Endothelial cell of umbilical vein (primary cell): Measurements from ENCODE around the gene GARIN5A. TPM values are rescaled to one million over a fixed set of nuclear protein-coding genes. Genes with fewer than 3 reads are reported as not detected.

Experiments
- BruUV-seq: library from RNA; stranded (reverse); fragments of 400-500 nt; replicated peaks from 2 replicates; lab custom pipeline; 2021; lab: Mats Ljungman, UMichigan
- CTCF ChIA-PET: fragments of 300-600, 350-600 bp; sonication (Branson Sonifier 250); formaldehyde crosslinking; loops from one replicate; lab custom pipeline; 2021; ENCODE audit warnings: antibody characterized with exemption, inconsistent platforms; lab: Charles Lee
- POLR2A ChIA-PET: fragments of 300-600, 350-600 bp; sonication (Branson Sonifier 250); formaldehyde crosslinking; loops from one replicate; lab custom pipeline; 2021; ENCODE audit warnings: antibody characterized with exemption, inconsistent platforms; lab: Charles Lee
- DNase-seq: peaks from one replicate; pipeline ENCODE4 v3.0.0-alpha.2; 2011; ENCODE audit warnings: low read depth, low spot score
- FAIRE-seq: peaks from 2 replicates; lab custom pipeline; 2011; peaks lifted over from hg19 to GRCh38; lab: Jason Lieb, UNC
- H2AFZ ChIP-seq: 2 replicates; pipeline ENCODE4 v1.6.0; 2012; ENCODE audit warnings: low read depth, low read length, control low read depth, inconsistent platforms
- H3K27ac ChIP-seq: 2 replicates; pipeline ENCODE4 v1.5.1; 2011; ENCODE audit warnings: low read depth, mild to moderate bottlenecking, control low read depth, low read length, moderate library complexity; ENCODE audit not compliant: insufficient read depth
- H3K27me3 ChIP-seq, 2 experiments: 2 replicates each; pipeline versions ENCODE4 v1.6.0 to v1.6.1; 2011; ENCODE audit warnings: low read length in 2 of 2, mixed read lengths in 1 of 2; ENCODE audit not compliant: control insufficient read depth in 2 of 2, insufficient read depth in 2 of 2
- H3K36me3 ChIP-seq, 2 experiments: 2 replicates in 1 of 2; 3 replicates in 1 of 2; pipeline ENCODE4 v1.5.1; 2011; ENCODE audit warnings: low read length in 2 of 2, mild to moderate bottlenecking in 1 of 2, moderate library complexity in 1 of 2; ENCODE audit not compliant: control insufficient read depth in 2 of 2, insufficient read depth in 2 of 2; ENCODE audit errors: extremely low read depth in 1 of 2
- H3K4me1 ChIP-seq: 3 replicates; pipeline ENCODE4 v1.5.1; 2011; ENCODE audit warnings: mild to moderate bottlenecking, low read length; ENCODE audit not compliant: control insufficient read depth, insufficient read depth; ENCODE audit errors: extremely low read depth
- H3K4me2 ChIP-seq: 2 replicates; pipeline ENCODE4 v1.6.1; 2011; ENCODE audit warnings: low read length, control low read depth, mixed read lengths; ENCODE audit not compliant: insufficient read depth
- H3K4me3 ChIP-seq, 3 experiments: fragments of 200-600 bp in 1 of 3; sonication (generic), shearing (Covaris generic) in 1 of 3; replicated peaks in 1 of 3; 2 replicates each; pipeline ENCODE4 v1.5.1; 2011 to 2016; ENCODE audit warnings: control low read depth in 3 of 3, low read length in 3 of 3, mild to moderate bottlenecking in 2 of 3, inconsistent platforms in 1 of 3, low read depth in 1 of 3, moderate library complexity in 1 of 3; ENCODE audit not compliant: insufficient read depth in 1 of 3
- H3K79me2 ChIP-seq: 2 replicates; pipeline ENCODE4 v1.6.0; 2012; ENCODE audit warnings: low read length, inconsistent platforms; ENCODE audit not compliant: control insufficient read depth, insufficient read depth
- H3K9ac ChIP-seq: replicated peaks from 2 replicates; pipeline ENCODE3; 2011; ENCODE audit warnings: low read length, control low read depth; ENCODE audit not compliant: insufficient read depth; ENCODE audit errors: extremely low read depth
- H3K9me1 ChIP-seq: replicated peaks from 3 replicates; pipeline ENCODE4 v1.6.0; 2011; ENCODE audit warnings: mild to moderate bottlenecking, low read length; ENCODE audit not compliant: control insufficient read depth, insufficient read depth; ENCODE audit errors: extremely low read depth
- H3K9me3 ChIP-seq: replicated peaks from 2 replicates; pipeline ENCODE4 v1.5.1; 2012; ENCODE audit warnings: low read length, inconsistent platforms; ENCODE audit not compliant: control insufficient read depth, insufficient read depth
- H4K20me1 ChIP-seq: replicated peaks from 2 replicates; pipeline ENCODE3; 2011; ENCODE audit warnings: mild to moderate bottlenecking, low read length; ENCODE audit not compliant: control insufficient read depth, insufficient read depth; ENCODE audit errors: extremely low read depth
- EZH2 ChIP-seq: IDR thresholded peaks from 2 replicates; pipeline ENCODE4 v1.6.1; 2012; ENCODE audit warnings: borderline replicate concordance, low read depth, mild to moderate bottlenecking, moderate library complexity, low read length, inconsistent platforms; ENCODE audit not compliant: severe bottlenecking
- FOS ChIP-seq: IDR thresholded peaks from 2 replicates; pipeline ENCODE4 v1.6.1; 2011; ENCODE audit warnings: mild to moderate bottlenecking, low read length, moderate library complexity, borderline replicate concordance; ENCODE audit not compliant: insufficient read depth
- GATA2 ChIP-seq: IDR thresholded peaks from 2 replicates; pipeline ENCODE4 v1.7.0; 2011; ENCODE audit warnings: low read depth, mild to moderate bottlenecking, moderate library complexity, mixed read lengths, low read length; ENCODE audit not compliant: insufficient read length, insufficient read depth
- JUN ChIP-seq: IDR thresholded peaks from 2 replicates; pipeline ENCODE4 v1.6.1; 2011; ENCODE audit warnings: borderline replicate concordance, low read depth; ENCODE audit not compliant: insufficient read length, insufficient read depth
- MYC ChIP-seq: IDR thresholded peaks from one replicate; pipeline ENCODE4 v1.6.1; 2011; ENCODE audit warnings: mild to moderate bottlenecking, low read depth, low read length
- POLR2A ChIP-seq: IDR thresholded peaks from 2 replicates; pipeline ENCODE4 v1.6.1; 2012; ENCODE audit warnings: low read depth, mild to moderate bottlenecking, control low read depth, low read length
- POLR2AphosphoS5 ChIP-seq: IDR thresholded peaks from 2 replicates; pipeline ENCODE4 v1.6.1; 2012; ENCODE audit warnings: low read depth, mild to moderate bottlenecking, control low read depth, low read length, moderate library complexity; ENCODE audit not compliant: insufficient read depth
- dilution Hi-C: fragments of 300-500 bp; cut with MboI; formaldehyde crosslinking; loops from one replicate; pipeline ENCODE4 v1.15.0; 2019; ENCODE audit warnings: low sequenced_read_pairs; ENCODE audit not compliant: extremely low pct_ligation_motif_present
- intact Hi-C: fragments of 100-400 bp; cut with micrococcal nuclease; formaldehyde crosslinking; loops from one replicate; pipeline ENCODE4 v1.10.0; 2022
- polyA plus RNA-seq, 4 experiments: library from polyadenylated mRNA; depleted of rRNA in 3 of 4; stranded (reverse) in 3 of 4; unstranded in 1 of 4; fragments of >200 nt; gene quantifications; 2 replicates each; pipeline versions ENCODE4 v1.2.1 to v1.2.3, GENCODE V29; 2011 to 2012; ENCODE audit warnings: missing spikeins in 1 of 4
- total RNA-seq: library from RNA; stranded (reverse); gene quantifications from 2 replicates; pipeline ENCODE4 v1.2.3, GENCODE V29; 2021
- TF ChIP-seq, protein P1 (sequence below): IDR thresholded peaks from 2 replicates; pipeline ENCODE4 v1.6.1; 2011; ENCODE audit not compliant: insufficient read depth, insufficient read length
- TF ChIP-seq, protein P2 (sequence below), 2 donors: IDR thresholded peaks; 1 replicate in 1 of 2; 2 replicates in 1 of 2; pipeline ENCODE4 v1.5.1; 2011; ENCODE audit warnings: low read length in 2 of 2, mild to moderate bottlenecking in 2 of 2, moderate library complexity in 2 of 2, control low read depth in 1 of 2, inconsistent platforms in 1 of 2, low read depth in 1 of 2; ENCODE audit not compliant: insufficient read depth in 1 of 2; ENCODE audit errors: extremely low read depth in 1 of 2

Gene GARIN5A
- total and polyA plus RNA-seq, 2 donors (not counting 3 experiments of a cell fraction or from before 2014, with no cell fraction given), result 0.44 to 0.76 TPM

DNA sequence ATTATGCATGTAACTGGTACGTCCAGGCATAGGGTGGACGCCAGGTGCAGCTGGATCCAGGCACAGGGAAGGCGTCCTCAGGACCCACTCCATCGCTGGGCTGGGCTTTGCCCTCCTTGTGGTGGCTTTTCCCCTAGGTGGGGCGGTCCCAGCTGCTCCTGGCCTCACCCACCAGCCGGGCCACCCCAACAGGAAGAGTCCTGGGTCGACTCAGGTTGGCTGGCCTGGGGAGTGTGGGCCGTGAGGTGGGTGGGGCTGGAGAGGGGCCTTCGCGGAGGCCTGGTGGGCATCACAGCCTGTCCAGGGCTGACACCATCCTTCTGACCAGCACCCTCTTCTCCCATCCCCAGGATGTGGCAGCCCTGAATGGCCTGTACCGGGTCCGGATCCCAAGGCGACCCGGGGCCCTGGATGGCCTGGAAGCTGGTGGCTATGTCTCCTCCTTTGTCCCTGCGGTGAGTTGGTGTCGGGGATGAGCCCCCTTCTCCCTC, 3.2 kb upstream of the GARIN5A start:
- Histone ChIP-seq H3K4me1 (peaks cover 7% of the 10 kb centered on the region), H3K27ac (no peak overlapping the region), H3K36me3 (peaks cover 0 to 32% of the 10 kb centered on the region in 2 experiments), H3K4me3 (no peak overlapping the region), H3K9me3 (no peaks in the 10 kb centered on the region), H3K9ac (no peak overlapping the region), H4K20me1 (no peaks in the 10 kb centered on the region), H3K4me2 (no peak overlapping the region), H3K27me3 (no peaks in the 10 kb centered on the region), H3K79me2 (peaks cover 7% of the 10 kb centered on the region), H2AFZ (no peak overlapping the region), H3K9me1 (no peaks in the 10 kb centered on the region)
- dilution Hi-C loops, result no loop called here
- BruUV-seq, result no TSS peak
- TF ChIP-seq, protein P1, sequence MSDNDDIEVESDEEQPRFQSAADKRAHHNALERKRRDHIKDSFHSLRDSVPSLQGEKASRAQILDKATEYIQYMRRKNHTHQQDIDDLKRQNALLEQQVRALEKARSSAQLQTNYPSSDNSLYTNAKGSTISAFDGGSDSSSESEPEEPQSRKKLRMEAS, result no peak
- TF ChIP-seq FOS (no peak), POLR2A (no peak), EZH2 (no peak), MYC (no peak), JUN (no peak), POLR2AphosphoS5 (no peak), GATA2 (no peak)
- TF ChIP-seq, protein P2, sequence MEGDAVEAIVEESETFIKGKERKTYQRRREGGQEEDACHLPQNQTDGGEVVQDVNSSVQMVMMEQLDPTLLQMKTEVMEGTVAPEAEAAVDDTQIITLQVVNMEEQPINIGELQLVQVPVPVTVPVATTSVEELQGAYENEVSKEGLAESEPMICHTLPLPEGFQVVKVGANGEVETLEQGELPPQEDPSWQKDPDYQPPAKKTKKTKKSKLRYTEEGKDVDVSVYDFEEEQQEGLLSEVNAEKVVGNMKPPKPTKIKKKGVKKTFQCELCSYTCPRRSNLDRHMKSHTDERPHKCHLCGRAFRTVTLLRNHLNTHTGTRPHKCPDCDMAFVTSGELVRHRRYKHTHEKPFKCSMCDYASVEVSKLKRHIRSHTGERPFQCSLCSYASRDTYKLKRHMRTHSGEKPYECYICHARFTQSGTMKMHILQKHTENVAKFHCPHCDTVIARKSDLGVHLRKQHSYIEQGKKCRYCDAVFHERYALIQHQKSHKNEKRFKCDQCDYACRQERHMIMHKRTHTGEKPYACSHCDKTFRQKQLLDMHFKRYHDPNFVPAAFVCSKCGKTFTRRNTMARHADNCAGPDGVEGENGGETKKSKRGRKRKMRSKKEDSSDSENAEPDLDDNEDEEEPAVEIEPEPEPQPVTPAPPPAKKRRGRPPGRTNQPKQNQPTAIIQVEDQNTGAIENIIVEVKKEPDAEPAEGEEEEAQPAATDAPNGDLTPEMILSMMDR (IDR thresholded peaks at IDR 0.05; ENCODE audit: extremely low read depth in 1 of 2, insufficient read depth in 1 of 2, low read depth in 1 of 2, low read length in 2 of 2), result no peak
- CTCF ChIA-PET, result interaction anchor here (1.2 to 1.6 kb wide), 3 partner anchors 31 to 123 kb away, joined by 3 to 8 read pairs (median 4); partner anchors contain the start of gene JOSD2
- DNase-seq (no peak), FAIRE-seq (no peak)
- intact Hi-C loops, result loop anchor here (1.0 kb wide), 1 partner anchor 112 kb away; no protein-coding TSS in a partner anchor
- POLR2A ChIA-PET, result no interaction called here
